HepG2 (cell line): ENCODE results near the gene KIF13A. TPM values are rescaled to one million over a fixed set of nuclear protein-coding genes. Genes with fewer than 3 reads are reported as not detected.

Source experiments
- NRL ChIP-seq: sonication (generic); formaldehyde crosslinking; IDR thresholded peaks from 2 replicates; pipeline ENCODE4 v1.5.0; 2020; ENCODE audit warnings: missing genetic modification reagents, mild to moderate bottlenecking, moderate library complexity, borderline replicate concordance
- REL ChIP-seq: sonication (generic); formaldehyde crosslinking; conservative IDR thresholded peaks from 2 replicates; pipeline ENCODE4 v1.8.0; 2022; ENCODE audit warnings: mild to moderate bottlenecking, missing genetic modification reagents, moderate library complexity
- SOX6 ChIP-seq, 2 experiments: fragments of 450-650 bp in 1 of 2; sonication (generic) in 1 of 2; formaldehyde crosslinking in 1 of 2; IDR thresholded peaks; 2 replicates each; pipeline versions ENCODE4 v1.4.0 to v1.6.1; 2017 to 2020; ENCODE audit warnings: antibody characterized with exemption in 1 of 2, mild to moderate bottlenecking in 1 of 2, missing genetic modification reagents in 1 of 2
- TOPORS ChIP-seq: sonication (generic); formaldehyde crosslinking; IDR thresholded peaks from 2 replicates; pipeline ENCODE4 v1.8.0; 2023; ENCODE audit warnings: mild to moderate bottlenecking, missing genetic modification reagents
- polyA plus RNA-seq, 8 experiments: library from polyadenylated mRNA; depleted of rRNA in 3 of 8; stranded (reverse) in 7 of 8; unstranded in 1 of 8; fragments of >200 nt; fragmentation: Illumina TruSeq in 4 of 8; extraction: Trizol in 4 of 8; gene quantifications; 2 replicates each; pipeline versions ENCODE4 v1.2.1 to v1.2.3, GENCODE V29; 2011 to 2016; ENCODE audit warnings: low read depth in 4 of 8, missing spikeins in 1 of 8, mixed read lengths in 1 of 8; ENCODE audit not compliant: insufficient read depth in 1 of 8
- total RNA-seq, 5 experiments: library from RNA; depleted of rRNA; stranded (reverse); fragments of >200 nt; fragmentation: Illumina TruSeq; extraction: Trizol; gene quantifications; 2 replicates each; pipeline ENCODE4 v1.2.3, GENCODE V29; 2016; ENCODE audit warnings: low read depth in 1 of 5
- TF ChIP-seq, protein P1 (sequence below): sonication (generic); formaldehyde crosslinking; IDR thresholded peaks from 2 replicates; pipeline ENCODE4 v1.5.0; 2020; ENCODE audit warnings: mild to moderate bottlenecking, missing genetic modification reagents, borderline replicate concordance
- TF ChIP-seq, protein P2 (sequence below): IDR thresholded peaks from 2 replicates; pipeline ENCODE4 v1.6.1; 2016; ENCODE audit warnings: low read depth, control low read depth
- TF ChIP-seq, protein P3 (sequence below): sonication (generic); formaldehyde crosslinking; IDR thresholded peaks from 2 replicates; pipeline ENCODE4 v1.5.1; 2020; ENCODE audit warnings: mild to moderate bottlenecking, missing genetic modification reagents
- TF ChIP-seq, protein P4 (sequence below), 2 experiments: sonication (generic) in 1 of 2; formaldehyde crosslinking in 1 of 2; IDR thresholded peaks; 2 replicates each; pipeline versions ENCODE4 v1.4.0 to v1.6.1; 2018 to 2020; ENCODE audit warnings: missing genetic modification reagents in 2 of 2, borderline replicate concordance in 1 of 2, low read depth in 1 of 2, mild to moderate bottlenecking in 1 of 2, missing biosample characterization in 1 of 2
- TF ChIP-seq, protein P5 (sequence below): sonication (generic); formaldehyde crosslinking; IDR thresholded peaks from 2 replicates; pipeline ENCODE4 v1.4.0; 2020; ENCODE audit warnings: mild to moderate bottlenecking, low read depth, missing genetic modification reagents
- TF ChIP-seq, protein P6 (sequence below), 2 experiments: IDR thresholded peaks; 2 replicates each; pipeline ENCODE4 v1.6.1; 2011 to 2012; ENCODE audit warnings: low read length in 2 of 2, borderline replicate concordance in 1 of 2, low read depth in 1 of 2, mild to moderate bottlenecking in 1 of 2, moderate library complexity in 1 of 2

Gene KIF13A
- total and polyA plus RNA-seq, 2 of the 13 experiments (the other 11 are each of a cell fraction or from before 2014, with no cell fraction given): 21.1 to 37.2 TPM

DNA sequence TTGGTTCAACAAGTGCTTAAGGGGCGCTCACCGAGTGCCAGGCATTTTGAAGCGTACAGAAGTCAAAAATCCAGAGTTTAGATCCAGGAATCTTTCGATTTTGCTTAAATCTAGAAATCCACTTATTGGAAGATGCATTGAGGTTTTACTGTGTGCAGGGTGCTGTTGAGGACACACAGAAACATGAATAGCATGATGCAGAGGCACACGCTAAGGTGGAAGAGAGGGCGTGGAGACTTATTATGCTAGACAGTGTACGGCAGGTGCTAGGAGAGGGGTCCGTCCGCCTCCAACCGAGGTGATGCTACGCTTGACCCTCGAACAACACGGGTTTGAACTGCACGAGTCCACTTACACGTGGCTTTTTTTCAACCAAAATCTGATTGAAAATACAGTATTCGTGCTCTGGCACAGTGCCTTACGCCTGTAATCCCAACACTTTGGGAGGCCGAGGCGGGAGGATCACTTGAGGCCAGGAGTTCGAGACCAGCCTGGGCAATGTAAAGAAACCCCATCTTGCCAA, 1.0 kb upstream of the KIF13A start (continued):
- TF ChIP-seq, protein P1, sequence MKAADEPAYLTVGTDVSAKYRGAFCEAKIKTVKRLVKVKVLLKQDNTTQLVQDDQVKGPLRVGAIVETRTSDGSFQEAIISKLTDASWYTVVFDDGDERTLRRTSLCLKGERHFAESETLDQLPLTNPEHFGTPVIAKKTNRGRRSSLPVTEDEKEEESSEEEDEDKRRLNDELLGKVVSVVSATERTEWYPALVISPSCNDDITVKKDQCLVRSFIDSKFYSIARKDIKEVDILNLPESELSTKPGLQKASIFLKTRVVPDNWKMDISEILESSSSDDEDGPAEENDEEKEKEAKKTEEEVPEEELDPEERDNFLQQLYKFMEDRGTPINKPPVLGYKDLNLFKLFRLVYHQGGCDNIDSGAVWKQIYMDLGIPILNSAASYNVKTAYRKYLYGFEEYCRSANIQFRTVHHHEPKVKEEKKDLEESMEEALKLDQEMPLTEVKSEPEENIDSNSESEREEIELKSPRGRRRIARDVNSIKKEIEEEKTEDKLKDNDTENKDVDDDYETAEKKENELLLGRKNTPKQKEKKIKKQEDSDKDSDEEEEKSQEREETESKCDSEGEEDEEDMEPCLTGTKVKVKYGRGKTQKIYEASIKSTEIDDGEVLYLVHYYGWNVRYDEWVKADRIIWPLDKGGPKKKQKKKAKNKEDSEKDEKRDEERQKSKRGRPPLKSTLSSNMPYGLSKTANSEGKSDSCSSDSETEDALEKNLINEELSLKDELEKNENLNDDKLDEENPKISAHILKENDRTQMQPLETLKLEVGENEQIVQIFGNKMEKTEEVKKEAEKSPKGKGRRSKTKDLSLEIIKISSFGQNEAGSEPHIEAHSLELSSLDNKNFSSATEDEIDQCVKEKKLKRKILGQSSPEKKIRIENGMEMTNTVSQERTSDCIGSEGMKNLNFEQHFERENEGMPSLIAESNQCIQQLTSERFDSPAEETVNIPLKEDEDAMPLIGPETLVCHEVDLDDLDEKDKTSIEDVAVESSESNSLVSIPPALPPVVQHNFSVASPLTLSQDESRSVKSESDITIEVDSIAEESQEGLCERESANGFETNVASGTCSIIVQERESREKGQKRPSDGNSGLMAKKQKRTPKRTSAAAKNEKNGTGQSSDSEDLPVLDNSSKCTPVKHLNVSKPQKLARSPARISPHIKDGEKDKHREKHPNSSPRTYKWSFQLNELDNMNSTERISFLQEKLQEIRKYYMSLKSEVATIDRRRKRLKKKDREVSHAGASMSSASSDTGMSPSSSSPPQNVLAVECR: peak; percentile 3; the same call in 1 of the 2 replicates
- 0 out of 2 replicates have a peak, but pooled peaks have one; percentile 34 for TF ChIP-seq NRL (CRISPR knock-in tag)
- TF ChIP-seq, protein P2, sequence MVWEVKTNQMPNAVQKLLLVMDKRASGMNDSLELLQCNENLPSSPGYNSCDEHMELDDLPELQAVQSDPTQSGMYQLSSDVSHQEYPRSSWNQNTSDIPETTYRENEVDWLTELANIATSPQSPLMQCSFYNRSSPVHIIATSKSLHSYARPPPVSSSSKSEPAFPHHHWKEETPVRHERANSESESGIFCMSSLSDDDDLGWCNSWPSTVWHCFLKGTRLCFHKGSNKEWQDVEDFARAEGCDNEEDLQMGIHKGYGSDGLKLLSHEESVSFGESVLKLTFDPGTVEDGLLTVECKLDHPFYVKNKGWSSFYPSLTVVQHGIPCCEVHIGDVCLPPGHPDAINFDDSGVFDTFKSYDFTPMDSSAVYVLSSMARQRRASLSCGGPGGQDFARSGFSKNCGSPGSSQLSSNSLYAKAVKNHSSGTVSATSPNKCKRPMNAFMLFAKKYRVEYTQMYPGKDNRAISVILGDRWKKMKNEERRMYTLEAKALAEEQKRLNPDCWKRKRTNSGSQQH (CRISPR knock-in tag): 0 out of 2 replicates have a peak, but pooled peaks have one; percentile 23
- TF ChIP-seq SOX6 (IDR thresholded peaks at IDR 0.05): no peak
- TF ChIP-seq SOX6 (CRISPR knock-in tag; IDR thresholded peaks at IDR 0.05): 0 out of 2 replicates have a peak, but pooled peaks have one; percentile 2
- TF ChIP-seq, protein P3, sequence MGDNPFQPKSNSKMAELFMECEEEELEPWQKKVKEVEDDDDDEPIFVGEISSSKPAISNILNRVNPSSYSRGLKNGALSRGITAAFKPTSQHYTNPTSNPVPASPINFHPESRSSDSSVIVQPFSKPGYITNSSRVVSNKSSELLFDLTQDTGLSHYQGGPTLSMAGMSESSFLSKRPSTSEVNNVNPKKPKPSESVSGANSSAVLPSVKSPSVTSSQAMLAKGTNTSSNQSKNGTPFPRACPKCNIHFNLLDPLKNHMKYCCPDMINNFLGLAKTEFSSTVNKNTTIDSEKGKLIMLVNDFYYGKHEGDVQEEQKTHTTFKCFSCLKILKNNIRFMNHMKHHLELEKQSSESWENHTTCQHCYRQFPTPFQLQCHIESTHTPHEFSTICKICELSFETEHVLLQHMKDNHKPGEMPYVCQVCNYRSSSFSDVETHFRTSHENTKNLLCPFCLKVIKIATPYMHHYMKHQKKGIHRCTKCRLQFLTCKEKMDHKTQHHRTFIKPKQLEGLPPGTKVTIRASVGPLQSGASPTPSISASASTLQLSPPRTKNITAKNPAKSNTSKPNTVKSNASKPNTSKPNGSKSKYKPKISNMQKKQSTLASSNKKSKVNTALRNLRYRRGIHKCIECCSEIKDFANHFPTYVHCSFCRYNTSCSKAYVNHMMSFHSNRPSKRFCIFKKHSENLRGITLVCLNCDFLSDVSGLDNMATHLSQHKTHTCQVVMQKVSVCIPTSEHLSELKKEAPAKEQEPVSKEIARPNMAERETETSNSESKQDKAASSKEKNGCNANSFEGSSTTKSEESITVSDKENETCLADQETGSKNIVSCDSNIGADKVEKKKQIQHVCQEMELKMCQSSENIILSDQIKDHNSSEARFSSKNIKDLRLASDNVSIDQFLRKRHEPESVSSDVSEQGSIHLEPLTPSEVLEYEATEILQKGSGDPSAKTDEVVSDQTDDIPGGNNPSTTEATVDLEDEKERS: no peak
- 0 out of 2 replicates have a peak, but pooled peaks have one; percentile 4 for TF ChIP-seq TOPORS (CRISPR knock-in tag)
- TF ChIP-seq, protein P4, sequence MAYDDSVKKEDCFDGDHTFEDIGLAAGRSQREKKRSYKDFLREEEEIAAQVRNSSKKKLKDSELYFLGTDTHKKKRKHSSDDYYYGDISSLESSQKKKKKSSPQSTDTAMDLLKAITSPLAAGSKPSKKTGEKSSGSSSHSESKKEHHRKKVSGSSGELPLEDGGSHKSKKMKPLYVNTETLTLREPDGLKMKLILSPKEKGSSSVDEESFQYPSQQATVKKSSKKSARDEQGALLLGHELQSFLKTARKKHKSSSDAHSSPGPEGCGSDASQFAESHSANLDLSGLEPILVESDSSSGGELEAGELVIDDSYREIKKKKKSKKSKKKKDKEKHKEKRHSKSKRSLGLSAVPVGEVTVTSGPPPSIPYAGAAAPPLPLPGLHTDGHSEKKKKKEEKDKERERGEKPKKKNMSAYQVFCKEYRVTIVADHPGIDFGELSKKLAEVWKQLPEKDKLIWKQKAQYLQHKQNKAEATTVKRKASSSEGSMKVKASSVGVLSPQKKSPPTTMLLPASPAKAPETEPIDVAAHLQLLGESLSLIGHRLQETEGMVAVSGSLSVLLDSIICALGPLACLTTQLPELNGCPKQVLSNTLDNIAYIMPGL (CRISPR knock-in tag; IDR thresholded peaks at IDR 0.05; ENCODE audit: borderline replicate concordance in 1 of 2, low read depth in 1 of 2): peak in 1 of 2 experiments; percentile 53; a peak in 1 of 4 replicates
- TF ChIP-seq, protein P5, sequence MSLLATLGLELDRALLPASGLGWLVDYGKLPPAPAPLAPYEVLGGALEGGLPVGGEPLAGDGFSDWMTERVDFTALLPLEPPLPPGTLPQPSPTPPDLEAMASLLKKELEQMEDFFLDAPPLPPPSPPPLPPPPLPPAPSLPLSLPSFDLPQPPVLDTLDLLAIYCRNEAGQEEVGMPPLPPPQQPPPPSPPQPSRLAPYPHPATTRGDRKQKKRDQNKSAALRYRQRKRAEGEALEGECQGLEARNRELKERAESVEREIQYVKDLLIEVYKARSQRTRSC: 0 out of 2 replicates have a peak, but pooled peaks have one; percentile 16
- TF ChIP-seq, protein P6, sequence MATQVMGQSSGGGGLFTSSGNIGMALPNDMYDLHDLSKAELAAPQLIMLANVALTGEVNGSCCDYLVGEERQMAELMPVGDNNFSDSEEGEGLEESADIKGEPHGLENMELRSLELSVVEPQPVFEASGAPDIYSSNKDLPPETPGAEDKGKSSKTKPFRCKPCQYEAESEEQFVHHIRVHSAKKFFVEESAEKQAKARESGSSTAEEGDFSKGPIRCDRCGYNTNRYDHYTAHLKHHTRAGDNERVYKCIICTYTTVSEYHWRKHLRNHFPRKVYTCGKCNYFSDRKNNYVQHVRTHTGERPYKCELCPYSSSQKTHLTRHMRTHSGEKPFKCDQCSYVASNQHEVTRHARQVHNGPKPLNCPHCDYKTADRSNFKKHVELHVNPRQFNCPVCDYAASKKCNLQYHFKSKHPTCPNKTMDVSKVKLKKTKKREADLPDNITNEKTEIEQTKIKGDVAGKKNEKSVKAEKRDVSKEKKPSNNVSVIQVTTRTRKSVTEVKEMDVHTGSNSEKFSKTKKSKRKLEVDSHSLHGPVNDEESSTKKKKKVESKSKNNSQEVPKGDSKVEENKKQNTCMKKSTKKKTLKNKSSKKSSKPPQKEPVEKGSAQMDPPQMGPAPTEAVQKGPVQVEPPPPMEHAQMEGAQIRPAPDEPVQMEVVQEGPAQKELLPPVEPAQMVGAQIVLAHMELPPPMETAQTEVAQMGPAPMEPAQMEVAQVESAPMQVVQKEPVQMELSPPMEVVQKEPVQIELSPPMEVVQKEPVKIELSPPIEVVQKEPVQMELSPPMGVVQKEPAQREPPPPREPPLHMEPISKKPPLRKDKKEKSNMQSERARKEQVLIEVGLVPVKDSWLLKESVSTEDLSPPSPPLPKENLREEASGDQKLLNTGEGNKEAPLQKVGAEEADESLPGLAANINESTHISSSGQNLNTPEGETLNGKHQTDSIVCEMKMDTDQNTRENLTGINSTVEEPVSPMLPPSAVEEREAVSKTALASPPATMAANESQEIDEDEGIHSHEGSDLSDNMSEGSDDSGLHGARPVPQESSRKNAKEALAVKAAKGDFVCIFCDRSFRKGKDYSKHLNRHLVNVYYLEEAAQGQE (IDR thresholded peaks at IDR 0.05; ENCODE audit: borderline replicate concordance in 1 of 2, low read depth in 1 of 2, low read length in 2 of 2): no peak
- TF ChIP-seq REL: 0 out of 2 replicates have a peak, but pooled peaks have one; percentile 38
